22Rv1 (cell line): ENCODE results near the gene ROGDI.

Source experiments
- H3K27ac ChIP-seq: fragments of 450-650 bp; 2 replicates; pipeline ENCODE4 v1.5.1; 2017
- ZFX ChIP-seq: fragments of 450-650 bp; IDR thresholded peaks from 2 replicates; pipeline ENCODE4 v1.6.1; 2017; ENCODE audit warnings: antibody characterized with exemption, borderline replicate concordance
- TF ChIP-seq, protein P1 (sequence below): fragments of 450-650 bp; IDR thresholded peaks from 2 replicates; pipeline ENCODE4 v1.5.1; 2017; ENCODE audit warnings: mild to moderate bottlenecking

The ROGDI gene

DNA sequence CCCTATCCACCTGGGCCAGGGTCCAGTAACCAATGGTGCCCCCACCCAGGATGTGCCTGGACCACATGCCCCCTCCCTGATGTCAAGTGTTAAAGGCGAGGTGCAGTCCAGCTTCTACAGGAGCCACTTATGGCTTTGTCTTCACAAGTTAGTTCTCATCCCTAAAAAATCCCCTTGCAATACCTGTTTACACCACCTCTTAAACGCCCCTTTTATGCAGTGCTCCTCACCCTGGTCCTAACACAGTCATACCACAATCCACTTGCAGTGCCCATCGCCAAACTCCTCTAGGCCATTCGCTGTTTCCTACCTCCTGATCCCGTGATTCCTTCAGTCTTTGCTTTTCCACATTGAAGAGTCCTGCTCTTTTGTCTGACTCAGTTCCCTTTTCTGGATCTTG lies 37.5 kb upstream of the ROGDI start:
- no peak overlapping the region for H3K27ac ChIP-seq
- no peak for TF ChIP-seq ZFX
- TF ChIP-seq, protein P1, sequence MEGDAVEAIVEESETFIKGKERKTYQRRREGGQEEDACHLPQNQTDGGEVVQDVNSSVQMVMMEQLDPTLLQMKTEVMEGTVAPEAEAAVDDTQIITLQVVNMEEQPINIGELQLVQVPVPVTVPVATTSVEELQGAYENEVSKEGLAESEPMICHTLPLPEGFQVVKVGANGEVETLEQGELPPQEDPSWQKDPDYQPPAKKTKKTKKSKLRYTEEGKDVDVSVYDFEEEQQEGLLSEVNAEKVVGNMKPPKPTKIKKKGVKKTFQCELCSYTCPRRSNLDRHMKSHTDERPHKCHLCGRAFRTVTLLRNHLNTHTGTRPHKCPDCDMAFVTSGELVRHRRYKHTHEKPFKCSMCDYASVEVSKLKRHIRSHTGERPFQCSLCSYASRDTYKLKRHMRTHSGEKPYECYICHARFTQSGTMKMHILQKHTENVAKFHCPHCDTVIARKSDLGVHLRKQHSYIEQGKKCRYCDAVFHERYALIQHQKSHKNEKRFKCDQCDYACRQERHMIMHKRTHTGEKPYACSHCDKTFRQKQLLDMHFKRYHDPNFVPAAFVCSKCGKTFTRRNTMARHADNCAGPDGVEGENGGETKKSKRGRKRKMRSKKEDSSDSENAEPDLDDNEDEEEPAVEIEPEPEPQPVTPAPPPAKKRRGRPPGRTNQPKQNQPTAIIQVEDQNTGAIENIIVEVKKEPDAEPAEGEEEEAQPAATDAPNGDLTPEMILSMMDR = no peak

DNA sequence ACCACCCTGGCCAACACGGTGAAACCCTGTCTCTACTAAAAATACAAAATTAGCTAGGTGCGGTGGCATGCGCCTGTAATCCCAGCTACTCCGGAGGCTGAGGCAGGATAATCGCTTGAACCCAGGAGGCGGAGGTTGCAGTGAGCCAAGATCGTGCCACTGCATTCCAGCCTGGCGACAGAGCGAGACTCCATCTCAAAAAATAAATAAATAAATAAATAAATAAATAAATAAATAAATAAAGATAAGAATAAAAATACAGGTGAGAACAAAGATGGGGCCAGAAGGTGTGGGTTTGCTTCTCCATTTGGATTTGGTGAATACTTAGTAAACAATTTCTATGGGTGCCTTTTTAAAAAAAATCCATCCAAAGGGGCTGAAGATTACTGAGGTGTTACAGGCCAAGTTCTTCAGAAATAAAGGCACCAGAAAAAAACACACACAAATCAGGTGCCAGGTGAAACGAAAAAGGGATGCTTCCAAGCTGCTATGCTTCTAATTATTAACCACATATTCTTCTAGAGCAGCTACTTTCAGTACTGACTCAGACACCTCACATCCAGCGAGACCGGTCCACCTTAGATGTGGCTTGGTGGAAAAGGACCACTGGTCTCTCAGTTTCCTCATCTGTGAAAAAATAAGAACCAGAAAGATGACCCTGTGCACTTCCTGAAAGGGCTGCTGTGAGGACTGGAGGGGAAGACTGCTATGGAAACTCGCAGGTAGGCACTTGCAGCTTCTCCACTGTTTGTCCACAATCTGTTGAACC lies 35.5 kb upstream of the ROGDI start:
- H3K27ac ChIP-seq = no peak overlapping the region
- no peak for TF ChIP-seq ZFX
- TF ChIP-seq, protein P1 = no peak

DNA sequence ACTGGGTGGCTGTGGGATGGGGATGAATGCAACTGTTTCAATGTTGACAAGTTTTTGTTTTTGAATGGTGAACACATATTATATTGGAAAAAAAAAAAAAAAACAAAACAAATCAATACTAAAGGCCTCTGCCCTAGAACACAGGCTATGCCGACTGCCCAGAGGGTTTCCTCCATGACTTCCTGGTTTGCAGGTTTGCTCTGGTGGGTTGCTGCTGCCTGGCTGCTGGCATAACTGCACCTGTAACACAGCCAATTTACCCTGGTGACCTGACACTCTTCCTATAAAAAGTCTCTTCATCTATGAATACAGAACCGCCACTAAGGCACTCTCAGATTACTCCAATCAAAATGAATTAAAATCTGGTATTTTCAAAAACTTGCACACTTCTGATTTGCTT lies 34.3 kb upstream of the ROGDI start:
- no peak for TF ChIP-seq ZFX
- TF ChIP-seq, protein P1 = no peak
- H3K27ac ChIP-seq = no peak overlapping the region

DNA sequence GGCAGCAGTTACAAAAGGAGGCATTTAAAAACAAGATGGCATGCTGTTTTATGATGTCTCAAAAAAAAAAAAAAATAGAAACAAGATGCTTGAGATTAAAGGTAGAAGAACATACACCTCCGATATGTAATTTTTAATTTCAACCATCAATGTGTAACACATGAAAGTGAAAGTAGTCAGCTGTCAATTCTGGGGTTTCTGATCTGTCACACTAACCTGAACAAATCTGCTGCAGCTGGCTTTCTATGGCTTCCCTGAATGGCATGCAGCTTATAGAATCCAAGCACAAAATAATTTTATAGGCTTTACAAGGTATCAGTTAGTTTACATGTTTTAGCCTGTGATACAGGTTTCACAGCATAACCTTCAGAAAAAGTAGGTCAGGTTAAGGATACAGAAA lies 31.2 kb upstream of the ROGDI start:
- TF ChIP-seq ZFX = no peak
- TF ChIP-seq, protein P1 = no peak
- H3K27ac ChIP-seq = no peak overlapping the region

DNA sequence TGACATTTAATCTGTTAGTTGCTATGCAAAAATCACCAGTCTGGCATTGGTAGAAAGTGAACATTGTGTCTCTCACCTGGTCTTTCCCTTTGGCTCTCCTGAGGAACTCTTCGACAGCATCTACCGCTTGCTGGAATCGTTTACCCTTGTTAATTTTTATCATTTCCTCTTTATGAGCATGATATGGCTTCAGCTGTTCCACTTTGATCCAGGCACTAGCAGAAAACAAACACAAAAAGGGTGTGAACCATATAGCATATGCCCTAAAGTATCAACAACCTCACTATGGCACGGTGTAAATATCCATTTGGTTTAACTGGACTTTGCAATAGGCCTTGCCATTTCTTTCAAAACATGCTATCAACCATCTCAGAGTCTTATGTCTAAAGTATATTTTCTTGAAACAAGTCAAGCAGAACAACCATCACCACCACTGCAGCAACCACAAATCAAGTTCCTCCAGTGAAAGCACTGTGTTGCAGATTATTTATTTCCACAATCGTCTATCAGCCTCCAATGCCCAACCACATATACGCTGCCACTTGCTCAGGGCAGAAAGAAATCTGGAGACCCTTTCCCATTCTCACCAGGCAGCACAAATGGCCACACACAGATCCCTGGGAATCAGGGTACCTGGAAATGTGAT lies 30.4 kb upstream of the ROGDI start:
- no peak overlapping the region for H3K27ac ChIP-seq
- no peak for TF ChIP-seq ZFX
- TF ChIP-seq, protein P1 = no peak

DNA sequence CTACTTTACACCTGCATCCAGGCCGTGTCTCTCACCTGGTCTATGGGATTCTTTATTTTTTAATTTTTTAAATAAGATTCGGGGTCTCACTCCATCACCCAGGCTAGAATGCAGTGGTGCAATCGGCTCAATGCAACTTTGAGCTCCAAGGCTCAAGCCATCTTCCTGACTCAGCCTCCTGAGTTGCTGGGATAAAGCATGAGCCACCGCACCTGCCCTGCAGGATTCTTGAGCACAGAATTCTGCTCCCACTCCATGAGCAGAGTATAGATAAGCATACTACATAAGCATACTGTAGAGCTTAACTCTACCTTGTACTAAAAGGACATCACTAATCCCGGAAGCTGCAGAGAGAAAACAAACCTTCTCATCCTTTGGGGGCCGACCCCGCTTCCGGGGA lies 29.2 kb upstream of the ROGDI start:
- no peak overlapping the region for H3K27ac ChIP-seq
- no peak for TF ChIP-seq ZFX
- TF ChIP-seq, protein P1 = no peak

DNA sequence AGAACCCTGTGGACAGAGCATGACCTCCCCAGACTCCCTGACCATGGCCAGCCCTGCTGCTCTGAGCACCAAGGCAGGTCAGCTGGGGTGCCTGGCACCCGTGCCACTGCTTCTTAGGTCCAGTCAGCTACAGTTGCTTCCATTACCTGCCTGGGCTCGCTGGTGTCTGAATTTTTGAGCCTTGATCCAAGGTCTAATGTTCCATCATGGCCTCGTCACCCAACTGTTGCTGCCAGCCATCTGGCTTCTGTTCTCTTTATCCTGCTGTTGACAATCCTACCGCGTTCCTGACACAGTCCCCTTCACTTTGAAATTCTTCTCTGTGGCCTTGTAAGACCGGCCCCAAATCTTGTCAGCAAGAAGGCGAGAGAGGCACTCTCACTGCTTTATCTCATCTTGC lies 28.0 kb upstream of the ROGDI start:
- TF ChIP-seq ZFX = no peak
- TF ChIP-seq, protein P1 = no peak
- no peak overlapping the region for H3K27ac ChIP-seq
